Endodermal cell (in vitro differentiated cells): Measurements from ENCODE around the gene EMILIN3. TPM values are rescaled to one million over a fixed set of nuclear protein-coding genes. Genes with fewer than 3 reads are reported as not detected.

Experiments
- DNase-seq: peaks from one replicate; pipeline ENCODE4 v3.0.0-alpha.2; 2017
- H3K27ac ChIP-seq: 2 replicates; pipeline ENCODE4 v1.5.1; 2013; ENCODE audit warnings: mild to moderate bottlenecking, low read depth, low read length, moderate library complexity
- H3K27me3 ChIP-seq: 2 replicates; pipeline ENCODE4 v1.6.1; 2013; ENCODE audit warnings: mild to moderate bottlenecking, low read length, moderate library complexity; ENCODE audit not compliant: insufficient read depth, control insufficient read depth, poor library complexity, severe bottlenecking
- H3K36me3 ChIP-seq: 2 replicates; pipeline ENCODE4 v1.7.0; 2013; ENCODE audit warnings: mild to moderate bottlenecking, low read length, moderate library complexity; ENCODE audit not compliant: control insufficient read depth, insufficient read depth
- H3K4me1 ChIP-seq: one replicate; pipeline ENCODE4 v1.7.0; 2013; ENCODE audit warnings: low read length; ENCODE audit not compliant: control insufficient read depth, insufficient read depth
- H3K4me3 ChIP-seq: 2 replicates; pipeline ENCODE4 v1.5.1; 2013; ENCODE audit warnings: mild to moderate bottlenecking, low read length, moderate library complexity
- H3K9ac ChIP-seq: 2 replicates; pipeline ENCODE4 v1.6.1; 2013; ENCODE audit warnings: mild to moderate bottlenecking, low read length, moderate library complexity; ENCODE audit not compliant: poor library complexity, severe bottlenecking; ENCODE audit errors: extremely low read depth
- H3K9me3 ChIP-seq: 2 replicates; pipeline ENCODE4 v1.6.1; 2013; ENCODE audit warnings: mild to moderate bottlenecking, low read length, moderate library complexity; ENCODE audit not compliant: control insufficient read depth
- H3K27ac Mint-ChIP-seq: 2 replicates; pipeline ENCODE4 v1.8.0; 2020; ENCODE audit warnings: mixed read lengths
- H3K27me3 Mint-ChIP-seq: 2 replicates; pipeline ENCODE4 v1.8.0; 2021; ENCODE audit warnings: mild to moderate bottlenecking, mixed read lengths; ENCODE audit not compliant: insufficient read depth
- H3K36me3 Mint-ChIP-seq: 2 replicates; pipeline ENCODE4 v1.8.0; 2020; ENCODE audit warnings: low read depth, mixed read lengths
- H3K4me1 Mint-ChIP-seq: 2 replicates; pipeline ENCODE4 v1.8.0; 2020; ENCODE audit warnings: mixed read lengths
- H3K4me3 Mint-ChIP-seq: 2 replicates; pipeline ENCODE4 v1.8.0; 2020; ENCODE audit warnings: mild to moderate bottlenecking, moderate library complexity, mixed read lengths
- H3K9me3 Mint-ChIP-seq: 2 replicates; pipeline ENCODE4 v1.8.0; 2020; ENCODE audit warnings: mild to moderate bottlenecking, mixed read lengths
- CTCF ChIP-seq: fragments of 200-600 bp; sonication (generic); conservative IDR thresholded peaks from 2 replicates; pipeline ENCODE4 v1.5.0; 2021; ENCODE audit warnings: antibody characterized with exemption, mild to moderate bottlenecking
- WGBS, 2 experiments: methylation state at CpG; one replicate each; pipeline versions ENCODE4 v1.1.5 to v1.1.7; 2013; ENCODE audit warnings: missing lambda C conversion rate in 2 of 2, mixed read lengths in 1 of 2; ENCODE audit not compliant: insufficient coverage in 1 of 2, insufficient read length in 1 of 2; 5-methylcytosine and 5-hydroxymethylcytosine counted together
- total RNA-seq, 2 donors: library from RNA; stranded (reverse); fragmentation: NEBNext Ultra II Directional in 1 of 2; extraction: Animal tissue kit (Norgen Biotek cat#: 25700) in 1 of 2; gene quantifications; 2 replicates in 1 of 2; 3 replicates in 1 of 2; pipeline ENCODE4 v1.2.1, GENCODE V29; 2021

Gene EMILIN3
- total RNA-seq, 2 donors from 2014 or later = 5.3 to 9.6 TPM

GRCh38 chr20:41340327-41341055 is 26.1 kb downstream of the EMILIN3 start, which contains the start of gene LPIN3:
LPIN3 (plus strand) TSS chr20:41340821; CDS start chr20:41345804, 4,983 bp downstream.
- Histone ChIP-seq H3K9me3 (no peaks in the 10 kb centered on the region), H3K27ac (no peak within 1 kb of the TSS), H3K9ac (peak within 1 kb of the TSS; percentile 52), H3K4me1 (no peaks in the 10 kb centered on the region), H3K36me3 (no peaks in the 10 kb centered on the region), H3K27me3 (peaks cover 14% of the 10 kb centered on the region), H3K4me3 (peak within 1 kb of the TSS; percentile 84)
- Mint-ChIP-seq H3K4me3 (peak within 1 kb of the TSS; percentile 64), H3K27ac (peak within 1 kb of the TSS; percentile 97), H3K36me3 (no peaks in the 10 kb centered on the region), H3K9me3 (no peaks in the 10 kb centered on the region), H3K4me1 (peaks cover 11% of the 10 kb centered on the region), H3K27me3 (peaks cover 18% of the 10 kb centered on the region)
- peak; percentile 29 for TF ChIP-seq CTCF
- WGBS, 2 experiments = 1 to 6% methylated on average over 13 to 33 of the region's 33 CpGs
- DNase-seq = peak; percentile 99

GRCh38 chr20:41339957-41340326 is 26.7 kb downstream of the EMILIN3 start:
- H3K36me3 Mint-ChIP-seq = no peaks in the 10 kb centered on the region
- Histone ChIP-seq H3K9me3 (no peaks in the 10 kb centered on the region), H3K4me3 (peak overlapping the region; percentile 84), H3K4me1 (no peaks in the 10 kb centered on the region), H3K36me3 (no peaks in the 10 kb centered on the region), H3K9ac (peak overlapping the region; percentile 52), H3K27ac (no peak overlapping the region), H3K27me3 (peaks cover 14% of the 10 kb centered on the region)
- H3K27ac Mint-ChIP-seq = peak overlapping the region; percentile 97
- peak overlapping the region; percentile 64 for H3K4me3 Mint-ChIP-seq
- WGBS, 2 experiments = 3 to 12% methylated on average over 5 to 25 of the region's 25 CpGs
- H3K4me1 Mint-ChIP-seq = peaks cover 11% of the 10 kb centered on the region
- DNase-seq = peak; percentile 99
- peak; percentile 100 for TF ChIP-seq CTCF
- H3K9me3 Mint-ChIP-seq = no peaks in the 10 kb centered on the region
- H3K27me3 Mint-ChIP-seq = peaks cover 18% of the 10 kb centered on the region

- Histone ChIP-seq H3K4me3 (no peak overlapping the region), H3K9me3 (no peaks in the 10 kb centered on the region), H3K27ac (no peak overlapping the region), H3K27me3 (peaks cover 14% of the 10 kb centered on the region), H3K4me1 (no peaks in the 10 kb centered on the region), H3K36me3 (no peaks in the 10 kb centered on the region), H3K9ac (no peak overlapping the region)
- no peak for TF ChIP-seq CTCF
- WGBS, 2 experiments = 90 to 100% methylated on average over 1 to 4 of the region's 4 CpGs
- Mint-ChIP-seq H3K4me3 (no peak overlapping the region), H3K27me3 (peaks cover 18% of the 10 kb centered on the region), H3K4me1 (peaks cover 9% of the 10 kb centered on the region), H3K9me3 (no peaks in the 10 kb centered on the region), H3K36me3 (no peaks in the 10 kb centered on the region), H3K27ac (no peak overlapping the region)
- DNase-seq = no peak
Observed at GRCh38 chr20:41336711-41337492, 29.7 kb downstream of the EMILIN3 start.
